GM12878 (cell line): ENCODE results near the gene TLX2. TPM values are rescaled to one million over a fixed set of nuclear protein-coding genes. Genes with fewer than 3 reads are reported as not detected.

ENCODE experiments used
- ATAC-seq: fragments of 200-7000 bp; cut with Tn5 transposase; 3 replicates; pipeline ENCODE4 v1.9.1; 2020; ENCODE audit warnings: mild to moderate bottlenecking, moderate library complexity
- BruUV-seq: library from RNA; stranded (reverse); fragments of 400-500 nt; replicated peaks from 2 replicates; lab custom pipeline; 2021; lab: Mats Ljungman, UMichigan
- CTCF ChIA-PET: fragments of 300-600 bp; sonication (Branson Sonifier 250); formaldehyde crosslinking; extraction: SDS; loops from one replicate; lab custom pipeline; 2021; ENCODE audit warnings: inconsistent platforms; lab: Yijun Ruan, JAX
- POLR2A ChIA-PET: fragments of 350-600 bp; formaldehyde crosslinking; extraction: SDS; loops from one replicate; lab custom pipeline; 2021; ENCODE audit warnings: inconsistent platforms; lab: Charles Lee
- RAD21 ChIA-PET: fragments of 300-600 bp; sonication (Branson Sonifier 250); formaldehyde crosslinking; loops from one replicate; lab custom pipeline; 2023; ENCODE audit warnings: antibody characterized with exemption; ENCODE audit not compliant: unreplicated experiment; lab: Charles Lee
- SMC1A ChIA-PET: fragments of 300-600 bp; sonication (Branson Sonifier 250); formaldehyde crosslinking; loops from one replicate; lab custom pipeline; 2023; ENCODE audit not compliant: unreplicated experiment, uncharacterized antibody; lab: Charles Lee
- DNase-seq: peaks from one replicate; pipeline ENCODE4 v3.0.0-alpha.2; 2011; ENCODE audit warnings: low read depth, low spot score
- FAIRE-seq: peaks from 3 replicates; lab custom pipeline; 2011; peaks lifted over from hg19 to GRCh38; lab: Jason Lieb, UNC
- H2AFZ ChIP-seq: 2 replicates; pipeline ENCODE4 v1.6.0; 2011; ENCODE audit warnings: low read depth, low read length, control low read depth; ENCODE audit not compliant: control insufficient read depth
- H3K27ac ChIP-seq: 2 replicates; pipeline ENCODE4 v1.5.1; 2011; ENCODE audit warnings: control low read depth; ENCODE audit not compliant: control insufficient read depth, insufficient read depth
- H3K27me3 ChIP-seq, 2 experiments: replicated peaks in 1 of 2; 2 replicates each; pipeline versions ENCODE4 v1.6.0 to v1.6.1; 2011; ENCODE audit warnings: low read length in 1 of 2; ENCODE audit not compliant: control insufficient read depth in 2 of 2, insufficient read depth in 2 of 2
- H3K36me3 ChIP-seq, 2 experiments: 2 replicates each; pipeline ENCODE4 v1.5.1; 2011; ENCODE audit warnings: low read length in 1 of 2; ENCODE audit not compliant: control insufficient read depth in 2 of 2, insufficient read depth in 2 of 2
- H3K4me1 ChIP-seq: 2 replicates; pipeline ENCODE4 v1.6.1; 2011; ENCODE audit warnings: mild to moderate bottlenecking, low read length, moderate library complexity, mixed read lengths; ENCODE audit not compliant: control insufficient read depth, insufficient read depth
- H3K4me2 ChIP-seq: 2 replicates; pipeline ENCODE4 v1.6.0; 2011; ENCODE audit warnings: control low read depth; ENCODE audit not compliant: control insufficient read depth, insufficient read depth
- H3K4me3 ChIP-seq: fragments of 200-600 bp; sonication (generic); 2 replicates; pipeline ENCODE4 v1.5.1; 2016
- H3K79me2 ChIP-seq: 2 replicates; pipeline ENCODE4 v1.6.0; 2011; ENCODE audit warnings: low read length; ENCODE audit not compliant: control insufficient read depth, insufficient read depth
- H3K9ac ChIP-seq: 2 replicates; pipeline ENCODE4 v1.8.0; 2011; ENCODE audit warnings: low read length, control low read depth, mixed read lengths; ENCODE audit not compliant: control insufficient read depth, insufficient read depth
- H3K9me3 ChIP-seq: replicated peaks from 3 replicates; pipeline ENCODE4 v1.5.1; 2011; ENCODE audit warnings: mild to moderate bottlenecking, low read length; ENCODE audit not compliant: control insufficient read depth, insufficient read depth
- H4K20me1 ChIP-seq: 2 replicates; pipeline ENCODE4 v1.6.0; 2011; ENCODE audit not compliant: control insufficient read depth, insufficient read depth
- ATF2 ChIP-seq: IDR thresholded peaks from 2 replicates; pipeline ENCODE4 v1.6.1; 2012; ENCODE audit warnings: low read length, inconsistent platforms
- BMI1 ChIP-seq: fragments of 450-650 bp; IDR thresholded peaks from 2 replicates; pipeline ENCODE4 v1.6.1; 2016; ENCODE audit warnings: mild to moderate bottlenecking, moderate library complexity, borderline replicate concordance
- CUX1 ChIP-seq: IDR thresholded peaks from 2 replicates; pipeline ENCODE4 v1.6.1; 2012; ENCODE audit warnings: improper control_type of control experiment, low read depth, low read length; ENCODE audit not compliant: insufficient replicate concordance
- FOS ChIP-seq: IDR thresholded peaks from 3 replicates; pipeline ENCODE4 v1.6.1; 2011; ENCODE audit warnings: borderline replicate concordance; ENCODE audit not compliant: insufficient read length; ENCODE audit errors: extremely low read depth
- FOXK2 ChIP-seq: fragments of 450-650 bp; IDR thresholded peaks from 2 replicates; pipeline ENCODE4 v1.6.1; 2017; ENCODE audit warnings: mild to moderate bottlenecking, moderate library complexity
- MYC ChIP-seq: IDR thresholded peaks from 2 replicates; pipeline ENCODE4 v1.6.1; 2011; ENCODE audit warnings: mild to moderate bottlenecking, low read length, moderate library complexity, inconsistent platforms; ENCODE audit not compliant: insufficient read depth, insufficient replicate concordance, insufficient read length, severe bottlenecking
- NR2F1 ChIP-seq: fragments of 450-650 bp; conservative IDR thresholded peaks from 2 replicates; pipeline ENCODE4 v1.6.1; 2017; ENCODE audit warnings: mild to moderate bottlenecking
- POLR2A ChIP-seq: IDR thresholded peaks from 2 replicates; pipeline ENCODE4 v1.6.1; 2011; ENCODE audit warnings: low read depth, mild to moderate bottlenecking, low read length
- SIX5 ChIP-seq: IDR thresholded peaks from 2 replicates; pipeline ENCODE4 v1.6.1; 2011; ENCODE audit warnings: mild to moderate bottlenecking, low read depth, low read length, moderate library complexity; ENCODE audit not compliant: severe bottlenecking
- SPI1 ChIP-seq: IDR thresholded peaks from 2 replicates; pipeline ENCODE4 v1.6.1; 2011; ENCODE audit warnings: low read depth, mild to moderate bottlenecking, low read length, moderate library complexity, borderline replicate concordance; ENCODE audit not compliant: insufficient read depth
- ZBTB33 ChIP-seq: fragments of 450-650 bp; IDR thresholded peaks from 2 replicates; pipeline ENCODE4 v1.6.1; 2017; ENCODE audit warnings: mild to moderate bottlenecking
- ZNF384 ChIP-seq: IDR thresholded peaks from 2 replicates; pipeline ENCODE4 v1.6.1; 2012; ENCODE audit warnings: low read depth, mild to moderate bottlenecking, low read length, improper control_type of control experiment, borderline replicate concordance
- ZSCAN29 ChIP-seq: fragments of 450-650 bp; IDR thresholded peaks from 2 replicates; pipeline ENCODE4 v1.6.1; 2017; ENCODE audit warnings: mild to moderate bottlenecking, moderate library complexity
- WGBS: methylation state at CpG from one replicate; pipeline ENCODE4 v1.1.6; 2016; ENCODE audit warnings: low lambda C conversion rate; ENCODE audit not compliant: insufficient replicate concordance, insufficient coverage; ENCODE audit errors: missing lambda C conversion rate; 5-methylcytosine and 5-hydroxymethylcytosine counted together
- in situ Hi-C: fragments of 300-500 bp; cut with MboI; formaldehyde crosslinking; loops from 9 replicates; pipeline ENCODE4 v1.14.3; 2018; ENCODE audit warnings: mixed read lengths
- intact Hi-C: fragments of 100-400 bp; cut with micrococcal nuclease; formaldehyde crosslinking; loops from one replicate; pipeline ENCODE4 v1.14.2; 2022; ENCODE audit not compliant: unreplicated experiment
- polyA plus RNA-seq, 11 experiments: library from polyadenylated mRNA; depleted of rRNA in 4 of 11; unstranded in 6 of 11; stranded (reverse) in 5 of 11; fragments of >200 nt; fragmentation: Nextera tagmentation in 4 of 11; fragmentation: Illumina TruSeq in 1 of 11; extraction: Ambion mirVana in 4 of 11; extraction: Trizol in 1 of 11; gene quantifications; 1 replicate in 1 of 11; 2 replicates in 10 of 11; pipeline versions ENCODE4 v1.2.1 to v1.2.3, GENCODE V29; 2011 to 2016; ENCODE audit warnings: inconsistent platforms in 2 of 11, missing spikeins in 2 of 11, low read depth in 1 of 11
- total RNA-seq, 4 experiments: library from RNA; depleted of rRNA in 3 of 4; stranded (reverse); fragments of >200 nt in 3 of 4; fragmentation: Illumina TruSeq in 1 of 4; extraction: Trizol in 1 of 4; gene quantifications; 2 replicates each; pipeline versions ENCODE4 v1.2.1 to v1.2.3, GENCODE V29; 2013 to 2021

TLX2 gene
- total and polyA plus RNA-seq, 10 of the 15 experiments (the other 5 are each of a cell fraction or from before 2014, with no cell fraction given), result 0.06 to 5.5 (median 3.6) TPM; not detected in 1

GRCh38 chr2:74540291-74540690 is 26.0 kb downstream of the TLX2 start:
- ATAC-seq (no peak), FAIRE-seq (no peak), DNase-seq (no peak)
- RAD21 ChIA-PET, result interaction anchor here (1.9 to 3.8 kb wide), 2 partner anchors 27 to 45 kb away, joined by 7 to 30 read pairs; no protein-coding TSS in a partner anchor
- BruUV-seq, result no TSS peak
- H3K79me2 ChIP-seq, result peaks cover under 1% of the 10 kb centered on the region; the same call in 1 of the 2 replicates
- no peak for TF ChIP-seq ZNF384
- no peak for TF ChIP-seq FOXK2
- no peak for TF ChIP-seq NR2F1
- no peak for TF ChIP-seq ZBTB33
- no peak for TF ChIP-seq ZSCAN29
- TF ChIP-seq SPI1, result no peak
- TF ChIP-seq POLR2A, result no peak
- TF ChIP-seq SIX5, result no peak
- TF ChIP-seq FOS, result no peak
- TF ChIP-seq CUX1, result no peak
- no peak for TF ChIP-seq MYC
- no peak for TF ChIP-seq BMI1
- no peak for TF ChIP-seq ATF2
- H3K36me3 ChIP-seq, result no peaks in the 10 kb centered on the region; a peak in 3 of 4 replicates
- peaks cover 15% of the 10 kb centered on the region for H3K4me1 ChIP-seq
- H3K9me3 ChIP-seq, result no peaks in the 10 kb centered on the region
- intact Hi-C loops, result no loop called here
- SMC1A ChIA-PET, result interaction anchor here (0.9 to 4.0 kb wide), 5 partner anchors 10 to 45 kb away, joined by 3 to 40 read pairs (median 13); partner anchors contain the start of genes AUP1 and HTRA2
- no peak overlapping the region for H2AFZ ChIP-seq
- no peak overlapping the region for H3K9ac ChIP-seq
- POLR2A ChIA-PET, result interaction anchor here (0.6 to 2.5 kb wide), 4 partner anchors 10 to 27 kb away, joined by 3 to 19 read pairs (median 7); partner anchors contain the start of genes AUP1 and HTRA2
- H3K27ac ChIP-seq, result no peak overlapping the region
- CTCF ChIA-PET, result interaction anchor here (1.3 to 14.3 kb wide), 5 partner anchors 10 to 49 kb away, joined by 3 to 96 read pairs (median 9); partner anchors contain the start of genes AUP1, DQX1 and HTRA2
- no peaks in the 10 kb centered on the region for H4K20me1 ChIP-seq
- no peak overlapping the region for H3K4me3 ChIP-seq
- H3K4me2 ChIP-seq, result no peak overlapping the region
- WGBS, result 98% methylated on average over 5 of the region's 5 CpGs
- no peaks in the 10 kb centered on the region for H3K27me3 ChIP-seq
- in situ Hi-C loops, result no loop called here
